Measurements from ENCODE around the gene PLEKHH2. TPM values are rescaled to one million over a fixed set of nuclear protein-coding genes. Genes with fewer than 3 reads are reported as not detected.
"Not testable (repeated sequence)": the region's sequence is repeated elsewhere in the genome, so short reads cannot be mapped to it uniquely, and the experiment has no call there.

Gene PLEKHH2
- total and polyA plus RNA-seq, 5 experiments from 2014 or later: 0.13 to 6.4 (median 3.3) TPM; not detected in 1

- Mint-ChIP-seq H3K27me3 (peaks cover 2 to 38% (median 18%) of the 10 kb centered on the region in 5 donors), H3K27ac (no peak overlapping the region), H3K9me3 (no peaks in the 10 kb centered on the region), H3K4me3 (no peak overlapping the region), H3K36me3 (peaks cover 0 to 21% (median 13%) of the 10 kb centered on the region in 3 donors), H3K4me1 (no peaks in the 10 kb centered on the region)
- ATAC-seq (no peak), DNase-seq (no peak)
- POLR2A ChIA-PET: interaction anchor here (0.7 kb wide), 1 partner anchor 60 kb away, joined by 3 read pairs; no protein-coding TSS in a partner anchor
Measured at GRCh38 chr2:43707255-43708015, 70.4 kb downstream of the PLEKHH2 start.

- Mint-ChIP-seq H3K4me3 (no peak overlapping the region), H3K27me3 (peaks cover 2 to 30% (median 14%) of the 10 kb centered on the region in 5 donors), H3K4me1 (no peaks in the 10 kb centered on the region), H3K27ac (no peak overlapping the region), H3K36me3 (peaks cover 0 to 23% (median 13%) of the 10 kb centered on the region in 3 donors), H3K9me3 (no peaks in the 10 kb centered on the region)
- POLR2A ChIA-PET: no interaction called here
- ATAC-seq (no peak), DNase-seq (no peak)
Measured at GRCh38 chr2:43708178-43708577, 71.1 kb downstream of the PLEKHH2 start.

- Mint-ChIP-seq H3K4me1 (no peaks in the 10 kb centered on the region), H3K27ac (no peak overlapping the region), H3K36me3 (peaks cover 0 to 23% (median 13%) of the 10 kb centered on the region in 3 donors), H3K4me3 (no peak overlapping the region), H3K9me3 (no peaks in the 10 kb centered on the region), H3K27me3 (peaks cover 2 to 24% (median 13%) of the 10 kb centered on the region in 5 donors)
- POLR2A ChIA-PET: no interaction called here
- no peak for DNase-seq
- no peak for ATAC-seq
Measured at GRCh38 chr2:43708891-43709290, 71.8 kb downstream of the PLEKHH2 start.

GRCh38 chr2:43710866-43711265 lies 73.8 kb downstream of the PLEKHH2 start:
- H3K9me3 Mint-ChIP-seq: no peaks in the 10 kb centered on the region
- no peak for DNase-seq
- POLR2A ChIA-PET: no interaction called here

GRCh38 chr2:43714164-43714563 lies 77.1 kb downstream of the PLEKHH2 start:
- ATAC-seq: no peak
- Mint-ChIP-seq H3K4me3 (no peak overlapping the region), H3K4me1 (no peaks in the 10 kb centered on the region), H3K36me3 (peaks cover 2 to 14% (median 9%) of the 10 kb centered on the region in 3 donors), H3K27me3 (peaks cover 0 to 21% (median 3%) of the 10 kb centered on the region in 5 donors), H3K27ac (no peak overlapping the region), H3K9me3 (no peaks in the 10 kb centered on the region)
- no peak for DNase-seq
- POLR2A ChIA-PET: no interaction called here

More at GRCh38 chr2:43710866-43711265, 73.8 kb downstream of the PLEKHH2 start:
- Mint-ChIP-seq H3K27ac (no peak overlapping the region), H3K4me1 (no peaks in the 10 kb centered on the region), H3K36me3 (peaks cover 0 to 20% (median 13%) of the 10 kb centered on the region in 3 donors), H3K27me3 (peaks cover 2 to 26% (median 17%) of the 10 kb centered on the region in 5 donors), H3K4me3 (no peak overlapping the region)
- ATAC-seq: no peak

GRCh38 chr2:43715300-43716098 lies 78.4 kb downstream of the PLEKHH2 start:
- H3K27ac Mint-ChIP-seq: peak overlapping the region in 1 of 10 donors; percentile 1
- ATAC-seq: no peak
- POLR2A ChIA-PET: no interaction called here
- peaks cover 2 to 10% (median 4%) of the 10 kb centered on the region in 3 donors for H3K36me3 Mint-ChIP-seq
- no peaks in the 10 kb centered on the region for H3K9me3 Mint-ChIP-seq
- peaks cover 0 to 17% (median 2%) of the 10 kb centered on the region in 5 donors for H3K27me3 Mint-ChIP-seq
- DNase-seq: no peak
- H3K4me1 Mint-ChIP-seq: no peaks in the 10 kb centered on the region
- H3K4me3 Mint-ChIP-seq: no peak overlapping the region

GRCh38 chr2:43717322-43717721 lies 80.3 kb downstream of the PLEKHH2 start:
- Mint-ChIP-seq H3K27me3 (peaks cover 0 to 10% (median 7%) of the 10 kb centered on the region in 5 donors), H3K27ac (no peak overlapping the region), H3K36me3 (peaks cover 2 to 4% (median 4%) of the 10 kb centered on the region in 3 donors), H3K4me1 (no peaks in the 10 kb centered on the region), H3K4me3 (no peak overlapping the region), H3K9me3 (no peaks in the 10 kb centered on the region)
- POLR2A ChIA-PET: no interaction called here
- ATAC-seq (no peak), DNase-seq (no peak)

- H3K36me3 Mint-ChIP-seq: peaks cover 0 to 4% (median 2%) of the 10 kb centered on the region in 3 donors
- H3K4me1 Mint-ChIP-seq: no peaks in the 10 kb centered on the region
- DNase-seq (no peak), ATAC-seq (no peak)
- POLR2A ChIA-PET: no interaction called here
- H3K4me3 Mint-ChIP-seq: no peak overlapping the region
- no peaks in the 10 kb centered on the region for H3K9me3 Mint-ChIP-seq
- no peak overlapping the region for H3K27ac Mint-ChIP-seq
- H3K27me3 Mint-ChIP-seq: peaks cover 0 to 10% (median 7%) of the 10 kb centered on the region in 5 donors
Measured at GRCh38 chr2:43718530-43719124, 81.6 kb downstream of the PLEKHH2 start.

- no peak for ATAC-seq
- Mint-ChIP-seq H3K27ac (no peak overlapping the region), H3K9me3 (no peaks in the 10 kb centered on the region), H3K4me3 (no peak overlapping the region), H3K27me3 (peaks cover 0 to 10% (median 1%) of the 10 kb centered on the region in 5 donors), H3K4me1 (no peaks in the 10 kb centered on the region), H3K36me3 (peaks cover 0 to 2% (median 2%) of the 10 kb centered on the region in 3 donors)
- no peak for DNase-seq
- POLR2A ChIA-PET: no interaction called here
Measured at GRCh38 chr2:43724728-43725526, 87.9 kb downstream of the PLEKHH2 start.

- POLR2A ChIA-PET: no interaction called here
- Mint-ChIP-seq H3K36me3 (peaks cover 0 to 4% (median 2%) of the 10 kb centered on the region in 3 donors), H3K4me1 (no peaks in the 10 kb centered on the region), H3K27me3 (peaks cover 0 to 10% (median 0%) of the 10 kb centered on the region in 5 donors), H3K4me3 (no peak overlapping the region), H3K27ac (no peak overlapping the region), H3K9me3 (no peaks in the 10 kb centered on the region)
- no peak for ATAC-seq
- no peak for DNase-seq
Measured at GRCh38 chr2:43725711-43726246, 88.7 kb downstream of the PLEKHH2 start.

- H3K4me1 Mint-ChIP-seq, H3K4me3 Mint-ChIP-seq: not testable (repeated sequence)
Measured at GRCh38 chr2:43726961-43727633, 90.0 kb downstream of the PLEKHH2 start.

More at GRCh38 chr2:43726961-43727633, 90.0 kb downstream of the PLEKHH2 start:
- DNase-seq, H3K27ac Mint-ChIP-seq, POLR2A ChIA-PET, H3K36me3 Mint-ChIP-seq, H3K9me3 Mint-ChIP-seq, ATAC-seq: not testable (repeated sequence)
- H3K27me3 Mint-ChIP-seq: peaks cover 0 to 15% (median 0%) of the 10 kb centered on the region in 5 donors

All from naive thymus-derived CD8-positive, alpha-beta T cell (primary cell).